ENCODE measurements around the gene ATMIN.
A peak's percentile ranks its signal among the peaks of the same experiment; 100 is the strongest.

The ATMIN gene

DNA sequence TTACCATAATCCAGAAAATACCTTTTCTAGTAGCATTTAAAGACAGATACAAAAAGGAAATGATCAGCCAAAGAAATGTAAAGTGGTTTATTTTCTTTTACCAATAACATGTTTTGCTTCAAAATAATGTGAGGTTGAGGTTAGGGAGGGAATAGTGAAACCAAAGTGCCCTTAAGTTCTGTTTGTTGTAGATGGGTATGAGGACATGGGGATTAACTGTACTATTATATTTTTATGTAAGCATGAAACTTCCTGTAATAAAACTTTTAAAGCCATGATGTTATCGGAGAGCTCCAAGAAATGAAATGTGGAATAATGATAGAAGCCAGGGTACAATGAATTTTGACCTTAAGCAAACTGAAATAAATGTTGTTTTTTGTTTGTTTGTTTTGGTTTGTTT is 31.5 kb downstream of the ATMIN start:
- no peak for DNase-seq (ENCODE audit: low read depth)

DNA sequence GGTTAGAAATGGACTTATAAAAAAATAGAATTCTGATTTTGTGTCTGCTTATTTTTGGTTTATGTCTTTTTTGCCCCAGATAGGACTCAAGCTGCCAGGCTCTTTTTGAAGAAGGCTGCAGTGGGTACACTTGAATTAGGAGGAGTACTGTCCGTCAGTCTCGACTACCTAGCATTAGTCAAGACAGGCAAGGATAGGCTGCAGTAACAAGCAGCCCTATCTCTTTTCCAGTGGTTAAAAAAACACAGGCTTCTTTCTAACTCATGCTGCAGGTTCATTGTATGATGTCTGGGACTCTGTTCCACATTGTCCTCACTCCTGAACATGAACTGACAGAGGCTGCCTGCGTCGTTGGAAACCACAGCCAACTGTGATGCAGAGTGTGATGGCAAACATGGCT is 33.4 kb downstream of the ATMIN start:
- no peak for DNase-seq (ENCODE audit: low read depth)

DNA sequence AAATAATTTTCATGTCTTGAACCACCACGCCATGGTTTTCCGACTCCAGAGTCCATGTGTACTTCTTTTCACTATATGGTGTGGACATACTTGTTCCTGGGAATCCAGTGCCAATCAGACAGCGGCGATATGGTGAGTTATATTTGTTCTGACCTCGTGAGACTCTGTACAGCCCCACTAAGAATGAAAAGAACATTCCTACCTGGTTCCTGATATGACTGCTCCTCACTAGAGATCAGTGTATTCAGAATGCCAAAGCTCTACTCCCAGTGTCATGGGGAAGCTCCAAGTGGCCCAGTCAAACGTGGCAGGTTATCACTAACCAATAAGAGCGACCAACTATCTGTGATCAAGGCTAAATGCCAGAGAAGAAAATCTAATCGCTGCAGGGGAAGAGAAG is 35.3 kb downstream of the ATMIN start:
- no peak for DNase-seq (ENCODE audit: low read depth)

DNA sequence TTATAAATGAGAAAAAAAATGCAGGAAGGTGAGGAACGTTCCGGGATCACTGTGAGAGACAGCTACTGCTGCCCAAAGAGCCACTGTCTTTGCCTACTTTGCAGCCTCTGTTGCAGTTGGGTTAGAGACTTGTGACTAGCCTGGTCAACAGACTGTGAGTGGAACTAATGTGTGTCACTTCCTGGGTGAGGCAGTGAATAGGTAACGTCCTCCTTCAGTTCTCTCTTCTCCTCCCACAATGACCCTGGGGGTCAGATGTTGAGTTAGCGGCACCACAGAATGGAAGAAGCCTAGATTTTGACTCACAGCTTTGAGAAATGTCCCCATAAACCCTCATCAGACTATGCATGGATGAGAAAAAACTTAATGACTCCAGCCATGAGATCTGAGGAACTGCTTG is 36.2 kb downstream of the ATMIN start:
- DNase-seq (ENCODE audit: low read depth), result no peak

DNA sequence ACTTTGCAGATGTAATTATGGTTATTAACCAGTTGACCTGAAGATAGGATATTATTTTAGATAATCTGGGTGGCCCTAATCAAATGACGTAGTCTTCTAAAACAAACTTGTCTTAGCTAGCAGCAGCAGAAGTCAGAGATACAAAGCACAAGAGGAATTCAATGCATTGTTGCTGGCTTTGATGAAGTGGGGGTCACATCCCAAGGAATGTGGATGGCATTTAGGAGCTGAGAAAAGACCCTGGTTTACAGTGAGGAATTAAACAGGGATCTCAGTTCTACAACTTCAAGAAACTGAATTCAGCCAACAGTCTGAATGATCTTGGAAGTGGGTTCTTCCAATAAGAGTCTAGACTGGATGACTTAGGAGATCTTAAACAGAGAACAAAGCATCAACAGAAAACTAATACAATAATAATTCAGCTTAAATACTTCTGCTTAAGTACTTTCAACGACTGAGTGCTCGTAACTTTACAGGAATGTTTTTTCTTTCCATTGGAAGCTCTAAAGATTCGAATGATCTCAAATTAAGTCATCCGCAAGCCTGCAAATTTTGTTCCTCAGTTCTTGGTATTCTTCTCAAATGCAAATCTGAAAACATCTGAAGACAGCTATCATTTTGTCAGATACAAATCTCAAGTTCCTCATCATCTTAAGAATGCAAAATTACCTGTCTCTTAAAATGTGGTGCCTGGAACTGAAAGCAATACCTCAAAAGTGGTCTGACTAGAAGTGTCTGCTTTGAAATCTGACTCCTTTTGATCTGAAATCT is 38.1 kb downstream of the ATMIN start:
- DNase-seq (ENCODE audit: low read depth), result no peak

DNA sequence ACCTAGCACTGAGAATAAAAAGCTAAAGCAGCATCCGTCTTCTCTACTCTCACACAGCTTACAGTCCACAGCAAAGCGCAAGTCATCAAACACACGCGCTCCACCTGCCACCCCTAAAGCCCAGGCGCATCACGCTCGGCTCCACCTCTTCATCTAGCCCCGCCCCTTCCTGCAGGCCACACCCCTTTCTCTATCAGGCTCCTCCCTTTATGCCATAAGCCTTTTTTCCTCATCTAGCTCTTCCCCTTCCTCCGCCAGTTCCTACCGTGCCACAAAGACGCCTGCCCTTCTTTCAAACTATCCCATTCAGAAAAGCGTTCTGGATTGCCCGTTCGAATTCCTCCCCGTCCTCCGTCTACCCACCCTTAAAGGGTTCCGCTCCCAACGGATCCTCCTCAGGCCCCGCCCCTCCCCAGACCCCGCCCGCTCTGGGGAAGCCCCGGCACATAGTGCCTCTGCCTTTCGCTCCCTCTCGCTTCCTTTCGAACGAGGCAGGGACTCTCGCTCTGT is 41.0 kb downstream of the ATMIN start:
- no peak for DNase-seq (ENCODE audit: low read depth)

DNA sequence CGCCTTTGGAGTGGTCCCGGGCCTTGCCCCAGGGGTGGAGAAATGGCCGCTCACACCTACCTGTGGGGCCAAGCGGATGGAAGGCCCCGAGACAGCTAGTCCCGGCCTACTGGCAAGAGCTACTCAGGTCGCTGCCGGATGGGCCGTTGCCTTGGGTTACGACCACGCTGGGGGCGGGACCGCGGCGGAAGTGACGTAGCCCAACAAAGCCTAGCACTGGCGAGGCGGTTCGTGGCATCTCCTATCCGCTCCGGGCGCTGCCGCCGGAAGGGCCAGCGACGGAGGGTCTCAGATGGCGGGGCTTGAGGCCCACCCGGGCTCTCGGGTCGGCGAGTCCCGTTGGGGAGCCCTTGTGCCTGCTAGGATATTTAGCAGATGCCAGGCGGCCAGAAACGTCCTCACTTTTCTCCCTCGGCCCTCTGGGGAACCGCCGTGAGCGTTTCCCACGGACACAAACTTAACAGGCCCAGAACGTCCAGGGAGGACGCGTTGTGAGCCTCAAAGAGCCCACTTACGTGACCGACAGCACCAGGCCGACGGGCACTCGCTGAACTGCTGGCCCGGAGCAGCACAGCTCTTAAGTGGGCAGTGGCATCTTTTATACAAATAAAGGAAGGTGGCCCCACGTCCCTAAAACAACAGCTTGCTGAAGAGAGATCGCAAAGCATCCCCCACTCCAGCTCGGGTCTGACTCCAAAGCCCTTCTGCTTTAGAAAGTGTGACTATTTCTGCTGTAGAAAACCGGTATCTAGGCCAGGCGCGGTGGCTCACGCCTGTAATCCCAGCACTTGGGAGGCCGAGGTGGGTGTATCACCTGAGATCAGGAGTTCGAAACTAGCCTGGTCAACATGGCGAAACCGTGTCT is 41.7 kb downstream of the ATMIN start, which contains the start of gene C16orf46:
Gene C16orf46 (minus strand): TSS at position 163 of the 865 bp plus-strand sequence. CDS start 13,283 bp downstream, outside the sequence.
- DNase-seq (ENCODE audit: low read depth), result peak; percentile 74

DNA sequence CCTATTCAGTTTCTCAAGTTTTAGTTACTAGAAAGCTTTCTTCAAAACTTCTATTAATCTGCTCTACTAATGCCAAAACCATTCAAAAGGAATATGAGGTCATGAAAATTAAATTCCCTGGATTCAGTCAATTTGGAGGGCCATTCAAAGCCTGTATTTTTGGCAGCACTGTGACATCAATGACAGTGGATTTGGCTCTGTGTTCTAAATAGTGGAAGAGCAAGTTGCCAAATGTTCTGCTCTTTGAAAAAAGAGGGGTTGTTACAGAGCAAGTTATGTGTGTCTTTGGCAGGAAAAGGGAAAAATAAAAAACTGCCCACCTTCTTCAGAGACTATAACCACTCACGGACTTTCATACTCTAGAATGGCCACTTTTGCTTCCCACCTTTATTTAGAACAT is 44.6 kb downstream of the ATMIN start:
- no peak for DNase-seq (ENCODE audit: low read depth)

DNA sequence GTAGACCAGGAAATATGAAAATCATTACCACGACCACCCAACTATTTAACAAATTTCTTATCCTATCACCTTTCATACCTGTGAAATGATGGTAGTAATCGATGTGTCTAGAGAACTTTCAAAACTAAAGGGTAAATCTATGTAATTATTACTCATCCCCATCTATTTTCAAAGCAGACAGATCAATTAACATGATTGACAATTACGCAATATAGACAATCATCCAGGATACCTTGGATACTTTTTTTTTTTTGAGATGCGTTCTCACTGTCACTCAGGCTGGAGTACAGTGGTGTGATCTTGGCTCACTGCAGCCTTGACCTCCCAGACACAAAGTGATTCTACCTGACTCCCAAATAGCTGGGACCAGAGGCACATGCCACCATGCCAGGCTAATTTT is 45.4 kb downstream of the ATMIN start:
- DNase-seq (ENCODE audit: low read depth), result no peak

DNA sequence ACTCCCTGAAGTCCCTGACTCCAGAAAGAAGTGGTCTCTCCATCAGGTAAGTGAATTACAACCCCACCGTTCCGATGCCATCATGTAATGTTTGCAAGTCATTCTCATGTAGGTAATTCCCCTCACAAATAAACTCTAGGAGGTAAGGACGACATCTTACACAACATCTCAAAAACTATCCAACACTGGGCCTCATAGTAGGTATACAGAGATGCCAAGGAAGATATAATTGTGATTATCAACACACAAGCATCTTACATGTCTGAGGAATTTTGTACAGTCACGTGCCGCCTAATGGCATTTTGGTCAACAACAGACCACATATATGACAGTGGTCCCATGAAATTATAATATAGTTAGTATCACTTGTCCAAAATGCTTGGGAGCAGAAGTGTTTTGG is 53.2 kb downstream of the ATMIN start:
- DNase-seq (ENCODE audit: low read depth), result no peak

DNA sequence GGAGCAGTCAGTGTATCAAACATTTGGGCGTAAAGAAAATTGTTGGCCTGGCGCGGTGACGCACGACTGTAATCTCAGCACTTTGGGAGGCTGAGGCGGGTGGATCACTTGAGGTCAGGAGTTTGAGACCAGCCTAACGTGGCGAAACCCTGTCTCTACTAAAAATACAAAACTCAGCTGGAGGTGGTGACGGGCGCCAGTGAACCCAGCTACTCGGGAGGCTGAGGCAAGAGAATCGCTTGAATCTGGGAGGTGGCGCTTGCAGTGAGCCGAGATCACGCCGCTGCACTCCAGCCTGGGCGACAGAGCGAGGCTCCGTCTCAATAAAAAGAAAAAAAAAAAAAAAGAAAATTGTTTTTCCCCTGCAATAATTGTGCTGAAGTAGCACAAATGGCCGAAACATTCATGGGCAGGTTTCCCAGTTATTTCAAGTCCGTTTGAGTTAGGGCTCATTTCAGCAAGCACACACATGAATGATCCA is 59.2 kb downstream of the ATMIN start:
- no peak for DNase-seq (ENCODE audit: low read depth)

DNA sequence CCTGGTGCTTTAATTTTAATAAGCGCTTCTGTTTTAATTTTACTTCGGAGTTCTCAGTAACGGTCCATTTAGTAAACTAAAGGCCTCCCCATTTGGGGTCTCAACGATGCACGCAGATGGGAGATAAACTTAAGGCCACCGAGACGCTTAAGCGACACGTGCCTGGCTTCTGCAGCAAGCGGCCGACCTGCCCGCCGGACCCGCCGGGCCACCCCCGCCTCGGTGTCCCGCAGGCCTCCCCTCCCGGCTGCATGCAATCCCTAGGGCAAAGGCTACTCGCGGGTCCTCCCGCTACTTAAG is 60.0 kb downstream of the ATMIN start:
- no peak for DNase-seq (ENCODE audit: low read depth)

DNA sequence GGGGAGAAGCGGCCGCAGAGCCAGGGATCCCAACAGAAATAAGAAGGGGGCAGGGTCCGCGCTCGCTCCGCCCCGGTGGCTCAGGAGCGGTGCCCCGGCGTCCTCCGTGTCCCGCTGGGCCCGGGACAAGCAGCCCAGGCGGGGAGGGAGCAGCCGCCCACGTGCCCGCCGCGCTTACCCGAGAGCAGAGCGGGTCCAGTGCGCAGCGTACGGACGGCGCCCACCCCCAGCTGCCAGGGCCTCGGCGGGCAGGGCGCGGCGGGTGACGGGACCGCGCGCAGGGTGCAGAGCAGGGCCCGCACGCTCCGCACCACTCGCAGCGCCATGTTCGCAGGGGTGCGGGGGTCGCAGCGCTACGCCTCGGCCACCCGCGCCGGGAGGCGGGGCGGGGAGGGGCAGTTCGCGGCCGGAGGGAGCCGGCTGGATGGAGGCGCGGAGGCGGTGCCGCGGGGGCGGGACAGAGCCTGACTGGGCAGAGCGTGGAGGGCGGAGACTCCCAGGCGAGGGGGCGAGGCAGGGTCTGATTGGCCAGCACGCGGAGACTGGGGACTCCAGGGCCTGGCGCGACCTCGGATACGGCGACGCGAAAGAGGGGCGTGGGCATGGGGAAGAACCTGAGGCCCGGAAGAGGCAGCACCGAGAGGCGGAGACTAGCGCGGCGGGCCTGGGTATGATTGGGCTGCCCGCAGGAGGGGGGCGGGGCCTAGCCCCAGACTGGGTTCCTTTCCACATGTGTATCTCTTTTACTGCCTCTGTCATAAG is 60.5 kb downstream of the ATMIN start, which contains the start of gene GCSH:
Gene GCSH (minus strand): TSS at position 443 of the 762 bp plus-strand sequence. CDS start 117 bp downstream, at position 326.
- peak; percentile 85 for DNase-seq (ENCODE audit: low read depth)

DNA sequence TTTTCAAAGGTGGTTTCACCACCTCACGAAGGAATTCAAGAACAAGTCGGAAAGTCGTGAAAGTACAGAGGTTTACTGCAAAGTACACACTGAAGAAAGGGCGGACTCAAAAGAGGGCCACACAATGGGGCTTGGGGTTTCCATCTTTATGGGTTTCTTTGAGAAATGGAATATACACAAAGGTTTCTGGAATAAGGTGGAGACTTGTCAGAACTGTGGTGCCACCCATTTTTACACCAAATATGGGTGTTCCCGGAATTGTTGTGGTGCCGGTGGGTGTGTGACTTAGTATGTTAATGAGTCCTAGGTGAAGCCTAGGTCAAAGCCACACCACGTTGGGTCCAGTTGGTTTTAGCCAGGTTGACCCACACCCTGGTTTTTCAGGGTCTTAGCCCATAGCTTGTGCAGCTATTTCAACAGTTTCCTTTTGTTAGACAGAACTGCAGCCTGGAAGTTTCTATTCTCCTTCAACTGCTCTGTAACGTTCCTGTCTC is 61.1 kb downstream of the ATMIN start:
- no peak for DNase-seq (ENCODE audit: low read depth)

Data from GM04503 (cell line).